Measurements from ENCODE around the gene VPREB3. TPM values are rescaled to one million over a fixed set of nuclear protein-coding genes. Genes with fewer than 3 reads are reported as not detected.

Gene VPREB3
- total RNA-seq, 4 donors from 2014 or later = not detected

GRCh38 chr22:23772649-23773473 lies 18.6 kb upstream of the VPREB3 start, which contains the start of gene MMP11:
TSS of gene MMP11 (plus strand) at chr22:23772849. CDS start at chr22:23772871, 22 bp downstream.
- H3K27ac ChIP-seq = no peak within 1 kb of the TSS
- WGBS, 2 donors = 16 to 25% methylated on average over 13 to 20 of the region's 79 CpGs
- peak; percentile 50 to 58 for DNase-seq
- TF ChIP-seq POLR2A (IDR thresholded peaks at IDR 0.05) = no peak
- TF ChIP-seq CTCF (IDR thresholded peaks at IDR 0.05) = no peak
- peak within 1 kb of the TSS in 2 of 3 donors; percentile 32 to 35 for H3K4me3 ChIP-seq (replicated peaks in 1 of 3)
- no peaks in the 10 kb centered on the region for H3K27me3 ChIP-seq
- no peaks in the 10 kb centered on the region for H3K9me3 ChIP-seq
- H3K36me3 ChIP-seq = no peaks in the 10 kb centered on the region
- peaks cover 8 to 18% of the 10 kb centered on the region in 2 donors for H3K4me1 ChIP-seq
- intact Hi-C loops (cut with DNase I) = no loop called here

GRCh38 chr22:23772315-23772648 lies 18.1 kb upstream of the VPREB3 start:
- no peaks in the 10 kb centered on the region for H3K27me3 ChIP-seq
- no peaks in the 10 kb centered on the region for H3K9me3 ChIP-seq
- peaks cover 8 to 18% of the 10 kb centered on the region in 2 donors for H3K4me1 ChIP-seq
- DNase-seq = no peak
- no peaks in the 10 kb centered on the region for H3K36me3 ChIP-seq
- no peak for TF ChIP-seq POLR2A (IDR thresholded peaks at IDR 0.05)
- no peak for TF ChIP-seq CTCF (IDR thresholded peaks at IDR 0.05)
- H3K27ac ChIP-seq = no peak overlapping the region
- WGBS, 2 donors = 24 to 37% methylated on average over 3 to 5 of the region's 6 CpGs
- intact Hi-C loops (cut with DNase I) = no loop called here
- peak overlapping the region in 1 of 3 donors; percentile 35 for H3K4me3 ChIP-seq (replicated peaks in 1 of 3)

GRCh38 chr22:23769321-23769965 lies 15.2 kb upstream of the VPREB3 start:
- Histone ChIP-seq H3K4me3 (replicated peaks in 1 of 3) (no peak overlapping the region), H3K4me1 (peaks cover 14 to 33% of the 10 kb centered on the region in 2 donors), H3K27ac (peak overlapping the region in 1 of 3 donors; percentile 84), H3K36me3 (no peaks in the 10 kb centered on the region), H3K27me3 (no peaks in the 10 kb centered on the region), H3K9me3 (no peaks in the 10 kb centered on the region)
- no peak for DNase-seq
- WGBS, 2 donors = 79 to 84% methylated on average over 6 of the region's 6 CpGs
- intact Hi-C loops (cut with DNase I) = loop anchor here (5.0 kb wide), 1 partner anchor 78 kb away; no protein-coding TSS in a partner anchor
- TF ChIP-seq CTCF (IDR thresholded peaks at IDR 0.05) (no peak), POLR2A (IDR thresholded peaks at IDR 0.05) (no peak)

- peak within 1 kb of the TSS; percentile 64 to 89 (median 84) for H3K27ac ChIP-seq
- peak; percentile 87 to 92 for DNase-seq
- H3K4me3 ChIP-seq (replicated peaks in 1 of 3) = peak within 1 kb of the TSS; percentile 31 to 80 (median 78)
- H3K4me1 ChIP-seq = peaks cover 13 to 32% of the 10 kb centered on the region in 2 donors
- TF ChIP-seq CTCF (IDR thresholded peaks at IDR 0.05) (peak; percentile 44 to 86 (median 73)), POLR2A (IDR thresholded peaks at IDR 0.05) (peak; percentile 71 to 96)
- 0 to 1% methylated on average over 19 to 23 of the region's 63 CpGs for WGBS, 2 donors
- H3K36me3 ChIP-seq = no peaks in the 10 kb centered on the region
- intact Hi-C loops (cut with DNase I) = loop anchor here (5.0 kb wide), 1 partner anchor 79 kb away; no protein-coding TSS in a partner anchor
- H3K9me3 ChIP-seq = no peaks in the 10 kb centered on the region
- no peaks in the 10 kb centered on the region for H3K27me3 ChIP-seq
These were observed 13.7 kb upstream of the VPREB3 start, which contains the start of gene CHCHD10 for GRCh38 chr22:23767673-23768548. TSS of gene CHCHD10 (minus strand) at chr22:23767972. CDS start at chr22:23767874, 98 bp downstream.
